Epithelial cell of proximal tubule (primary cell): Measurements from ENCODE around the gene ATRX. TPM values are rescaled to one million over a fixed set of nuclear protein-coding genes. Genes with fewer than 3 reads are reported as not detected.
"Not testable (repeated sequence)": the region's sequence is repeated elsewhere in the genome, so short reads cannot be mapped to it uniquely, and the experiment has no call there.

Experiments used
- DNase-seq: peaks from one replicate; pipeline ENCODE4 v3.0.0-alpha.2; 2011; ENCODE audit warnings: low read depth
- H3K4me3 ChIP-seq: 2 replicates; pipeline ENCODE4 v1.5.1; 2011; ENCODE audit warnings: low read depth, mild to moderate bottlenecking, low read length
- total RNA-seq: library from RNA; depleted of rRNA; stranded (reverse); fragments of >200 nt; gene quantifications from 2 replicates; pipeline ENCODE4 v1.2.3, GENCODE V29; 2015
- TF ChIP-seq, protein P1 (sequence below): conservative IDR thresholded peaks from 2 replicates; pipeline ENCODE4 v1.5.1; 2012; ENCODE audit warnings: low read depth, mild to moderate bottlenecking, low read length

The ATRX gene
- total RNA-seq, 1 donor from 2014 or later: 32.2 TPM

GRCh38 chrX:77691916-77692315 is 94.1 kb downstream of the ATRX start:
- no peak overlapping the region for H3K4me3 ChIP-seq
- TF ChIP-seq, protein P1, sequence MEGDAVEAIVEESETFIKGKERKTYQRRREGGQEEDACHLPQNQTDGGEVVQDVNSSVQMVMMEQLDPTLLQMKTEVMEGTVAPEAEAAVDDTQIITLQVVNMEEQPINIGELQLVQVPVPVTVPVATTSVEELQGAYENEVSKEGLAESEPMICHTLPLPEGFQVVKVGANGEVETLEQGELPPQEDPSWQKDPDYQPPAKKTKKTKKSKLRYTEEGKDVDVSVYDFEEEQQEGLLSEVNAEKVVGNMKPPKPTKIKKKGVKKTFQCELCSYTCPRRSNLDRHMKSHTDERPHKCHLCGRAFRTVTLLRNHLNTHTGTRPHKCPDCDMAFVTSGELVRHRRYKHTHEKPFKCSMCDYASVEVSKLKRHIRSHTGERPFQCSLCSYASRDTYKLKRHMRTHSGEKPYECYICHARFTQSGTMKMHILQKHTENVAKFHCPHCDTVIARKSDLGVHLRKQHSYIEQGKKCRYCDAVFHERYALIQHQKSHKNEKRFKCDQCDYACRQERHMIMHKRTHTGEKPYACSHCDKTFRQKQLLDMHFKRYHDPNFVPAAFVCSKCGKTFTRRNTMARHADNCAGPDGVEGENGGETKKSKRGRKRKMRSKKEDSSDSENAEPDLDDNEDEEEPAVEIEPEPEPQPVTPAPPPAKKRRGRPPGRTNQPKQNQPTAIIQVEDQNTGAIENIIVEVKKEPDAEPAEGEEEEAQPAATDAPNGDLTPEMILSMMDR: no peak
- DNase-seq: no peak

DNA sequence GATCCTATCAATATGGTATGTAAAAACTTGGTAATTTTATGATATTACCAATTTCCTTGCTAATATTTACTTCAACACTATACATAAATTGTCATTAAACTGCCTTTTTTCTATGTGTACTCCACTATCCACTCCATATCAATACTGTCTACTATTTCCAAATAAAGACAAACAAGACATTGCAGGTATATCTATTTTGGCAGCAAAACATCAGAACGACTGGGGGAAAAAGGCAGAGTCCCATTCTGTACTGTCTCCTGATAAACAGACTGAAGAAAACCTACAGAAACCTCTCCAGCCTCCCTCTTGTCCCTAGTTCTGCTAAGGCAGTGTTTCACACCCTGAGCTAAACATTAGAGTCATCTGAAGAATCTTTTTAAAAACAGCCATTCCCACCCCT is 96.6 kb downstream of the ATRX start:
- no peak for DNase-seq
- H3K4me3 ChIP-seq: no peak overlapping the region
- TF ChIP-seq, protein P1: no peak

- not testable (repeated sequence) for H3K4me3 ChIP-seq, DNase-seq
Measured at GRCh38 chrX:77685683-77686082, 100.3 kb downstream of the ATRX start.

GRCh38 chrX:77679144-77679543 is 106.9 kb downstream of the ATRX start:
- TF ChIP-seq, protein P1: no peak
- DNase-seq: no peak
- H3K4me3 ChIP-seq: no peak overlapping the region

- TF ChIP-seq, protein P1: no peak
- DNase-seq: no peak
- H3K4me3 ChIP-seq: no peak overlapping the region
Measured at GRCh38 chrX:77675986-77676385, 110.0 kb downstream of the ATRX start.

- TF ChIP-seq, protein P1: no peak
- H3K4me3 ChIP-seq: no peak overlapping the region
- peak; percentile 7 for DNase-seq
Measured at GRCh38 chrX:77668391-77669237, 117.4 kb downstream of the ATRX start.

GRCh38 chrX:77658886-77659285 is 127.1 kb downstream of the ATRX start:
- no peak for DNase-seq
- H3K4me3 ChIP-seq: no peak overlapping the region
- TF ChIP-seq, protein P1: no peak
